Tibial nerve (tissue), 4 donors: ENCODE measurements around the gene LMOD2. TPM values are rescaled to one million over a fixed set of nuclear protein-coding genes. Genes with fewer than 3 reads are reported as not detected.
A peak's percentile ranks its signal among the peaks of the same experiment; 100 is the strongest.

ENCODE experiments used
- DNase-seq, 2 donors: peaks; one replicate each; pipeline ENCODE4 v3.0.0-alpha.2; 2019; ENCODE audit warnings: low spot score in 2 of 2
- H3K27ac ChIP-seq, 4 donors: fragments of 200-600 bp; sonication (generic) in 3 of 4; one replicate each; pipeline ENCODE4 v1.5.1; 2017 to 2019; ENCODE audit warnings: mild to moderate bottlenecking in 1 of 4
- H3K27me3 ChIP-seq, 2 donors: fragments of 200-600 bp; sonication (generic) in 1 of 2; one replicate each; pipeline versions ENCODE4 v1.5.1 to v1.6.0; 2017 to 2019
- H3K36me3 ChIP-seq, 3 donors: fragments of 200-600 bp; sonication (generic); one replicate each; pipeline ENCODE4 v1.5.1; 2018 to 2019
- H3K4me1 ChIP-seq, 4 donors: fragments of 200-600 bp; sonication (generic) in 3 of 4; one replicate each; pipeline ENCODE4 v1.5.1; 2017 to 2019
- H3K4me3 ChIP-seq, 4 donors: fragments of 200-600 bp; sonication (generic) in 3 of 4; one replicate each; pipeline ENCODE4 v1.5.1; 2017 to 2019; ENCODE audit warnings: mild to moderate bottlenecking in 1 of 4, moderate library complexity in 1 of 4
- H3K9me3 ChIP-seq, 4 donors: fragments of 200-600 bp; sonication (generic) in 3 of 4; one replicate each; pipeline ENCODE4 v1.5.1; 2017 to 2019
- EP300 ChIP-seq, 2 donors: sonication (generic); formaldehyde crosslinking; IDR thresholded peaks; one replicate each; pipeline ENCODE4 v1.6.1; 2017; ENCODE audit warnings: antibody characterized with exemption in 2 of 2, mild to moderate bottlenecking in 1 of 2
- POLR2A ChIP-seq, 2 donors: fragments of 450-650 bp; IDR thresholded peaks; one replicate each; pipeline ENCODE4 v1.6.1; 2017; ENCODE audit warnings: antibody characterized with exemption in 2 of 2, mild to moderate bottlenecking in 2 of 2, moderate library complexity in 2 of 2
- WGBS, 2 donors: methylation state at CpG; one replicate each; pipeline ENCODE4 v1.1.5; 2018; 5-methylcytosine and 5-hydroxymethylcytosine counted together
- total RNA-seq, 4 donors: library from RNA; depleted of rRNA; stranded (reverse); fragments of >200 nt; gene quantifications; one replicate each; pipeline ENCODE4 v1.1.0, GENCODE V29; 2016
- TF ChIP-seq, protein P1 (sequence below), 5 experiments: fragments of 200-600 bp in 3 of 5; fragments of 450-650 bp in 2 of 5; sonication (generic) in 3 of 5; IDR thresholded peaks; one replicate each; pipeline ENCODE4 v1.5.1; 2016 to 2019; ENCODE audit warnings: antibody characterized with exemption in 5 of 5, mild to moderate bottlenecking in 3 of 5, moderate library complexity in 2 of 5

The LMOD2 gene
- total RNA-seq, 4 donors from 2014 or later, result not detected

DNA sequence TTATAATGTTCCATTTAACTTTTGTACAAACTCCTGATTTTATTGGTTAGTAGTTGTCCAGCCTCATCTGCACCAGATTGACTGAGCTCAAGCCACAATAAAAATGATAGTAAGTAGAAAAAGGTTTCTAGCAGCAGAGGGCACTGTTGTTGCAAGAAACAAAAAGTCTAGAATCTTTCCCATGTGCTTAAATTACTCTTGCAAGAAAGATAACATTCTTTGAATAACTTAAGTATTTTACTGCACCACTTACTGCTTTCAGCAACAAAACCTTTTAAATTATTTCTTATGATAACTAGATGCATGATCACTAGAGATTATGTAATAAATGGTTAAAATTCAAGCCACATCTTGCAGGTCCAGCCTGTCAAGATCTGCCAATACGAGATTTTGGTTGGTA, 27.0 kb downstream of the LMOD2 start:
- H3K36me3 ChIP-seq, result peaks cover 0 to 36% (median 0%) of the 10 kb centered on the region in 3 donors
- TF ChIP-seq POLR2A (IDR thresholded peaks at IDR 0.05), result no peak
- TF ChIP-seq, protein P1, sequence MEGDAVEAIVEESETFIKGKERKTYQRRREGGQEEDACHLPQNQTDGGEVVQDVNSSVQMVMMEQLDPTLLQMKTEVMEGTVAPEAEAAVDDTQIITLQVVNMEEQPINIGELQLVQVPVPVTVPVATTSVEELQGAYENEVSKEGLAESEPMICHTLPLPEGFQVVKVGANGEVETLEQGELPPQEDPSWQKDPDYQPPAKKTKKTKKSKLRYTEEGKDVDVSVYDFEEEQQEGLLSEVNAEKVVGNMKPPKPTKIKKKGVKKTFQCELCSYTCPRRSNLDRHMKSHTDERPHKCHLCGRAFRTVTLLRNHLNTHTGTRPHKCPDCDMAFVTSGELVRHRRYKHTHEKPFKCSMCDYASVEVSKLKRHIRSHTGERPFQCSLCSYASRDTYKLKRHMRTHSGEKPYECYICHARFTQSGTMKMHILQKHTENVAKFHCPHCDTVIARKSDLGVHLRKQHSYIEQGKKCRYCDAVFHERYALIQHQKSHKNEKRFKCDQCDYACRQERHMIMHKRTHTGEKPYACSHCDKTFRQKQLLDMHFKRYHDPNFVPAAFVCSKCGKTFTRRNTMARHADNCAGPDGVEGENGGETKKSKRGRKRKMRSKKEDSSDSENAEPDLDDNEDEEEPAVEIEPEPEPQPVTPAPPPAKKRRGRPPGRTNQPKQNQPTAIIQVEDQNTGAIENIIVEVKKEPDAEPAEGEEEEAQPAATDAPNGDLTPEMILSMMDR (IDR thresholded peaks at IDR 0.05), result peak; percentile 33 to 60 (median 46)
- no peaks in the 10 kb centered on the region for H3K9me3 ChIP-seq
- WGBS, 2 donors, result 74 to 86% methylated on average over 1 of the region's 1 CpG
- H3K4me3 ChIP-seq, result no peak overlapping the region
- peak in 1 of 2 donors; percentile 59 for DNase-seq
- H3K4me1 ChIP-seq, result peaks cover 0 to 13% (median 0%) of the 10 kb centered on the region in 4 donors
- H3K27ac ChIP-seq, result no peak overlapping the region
- no peaks in the 10 kb centered on the region for H3K27me3 ChIP-seq

GRCh38 chr7:123687161-123687560, 31.5 kb downstream of the LMOD2 start:
- DNase-seq, result no peak
- H3K36me3 ChIP-seq, result peaks cover 0 to 63% (median 0%) of the 10 kb centered on the region in 3 donors
- H3K4me3 ChIP-seq, result no peak overlapping the region
- H3K9me3 ChIP-seq, result no peaks in the 10 kb centered on the region
- H3K27me3 ChIP-seq, result no peaks in the 10 kb centered on the region
- H3K4me1 ChIP-seq, result peaks cover 0 to 10% (median 0%) of the 10 kb centered on the region in 4 donors
- H3K27ac ChIP-seq, result no peak overlapping the region
- TF ChIP-seq EP300 (IDR thresholded peaks at IDR 0.05), result no peak
- TF ChIP-seq, protein P1 (IDR thresholded peaks at IDR 0.05), result no peak
- TF ChIP-seq POLR2A (IDR thresholded peaks at IDR 0.05), result no peak
- 95 to 96% methylated on average over 2 of the region's 2 CpGs for WGBS, 2 donors

DNA sequence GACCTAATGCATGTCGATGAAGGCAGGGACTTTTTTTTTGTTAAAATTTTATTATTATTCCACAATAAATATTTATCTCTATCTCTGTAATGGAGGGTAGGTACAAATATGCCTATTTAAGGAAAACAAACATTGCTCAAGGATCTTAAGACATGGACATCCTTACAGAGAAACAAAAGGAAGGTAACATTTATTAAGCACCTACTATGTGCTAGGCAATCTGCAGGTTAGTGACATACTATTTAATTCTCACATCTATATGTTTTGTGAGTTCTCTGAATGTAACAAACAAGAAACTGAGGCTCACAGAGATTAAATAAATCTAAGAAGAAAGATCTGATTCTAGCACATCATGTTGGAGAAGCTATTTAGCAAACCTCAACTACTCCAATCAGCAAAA, 32.1 kb downstream of the LMOD2 start:
- DNase-seq, result no peak
- WGBS, 2 donors, result 93 to 97% methylated on average over 1 of the region's 1 CpG
- TF ChIP-seq EP300 (IDR thresholded peaks at IDR 0.05) (no peak), POLR2A (IDR thresholded peaks at IDR 0.05) (no peak)
- H3K4me3 ChIP-seq, result no peak overlapping the region
- H3K27me3 ChIP-seq, result no peaks in the 10 kb centered on the region
- H3K9me3 ChIP-seq, result no peaks in the 10 kb centered on the region
- H3K36me3 ChIP-seq, result peaks cover 0 to 68% (median 5%) of the 10 kb centered on the region in 3 donors
- H3K27ac ChIP-seq, result no peak overlapping the region
- peaks cover 0 to 5% (median 0%) of the 10 kb centered on the region in 4 donors for H3K4me1 ChIP-seq

- H3K36me3 ChIP-seq, result peaks cover 0 to 66% (median 5%) of the 10 kb centered on the region in 3 donors
- WGBS, 2 donors, result 80 to 81% methylated on average over 3 of the region's 3 CpGs
Observed at GRCh38 chr7:123689250-123689649, 33.6 kb downstream of the LMOD2 start.

DNA sequence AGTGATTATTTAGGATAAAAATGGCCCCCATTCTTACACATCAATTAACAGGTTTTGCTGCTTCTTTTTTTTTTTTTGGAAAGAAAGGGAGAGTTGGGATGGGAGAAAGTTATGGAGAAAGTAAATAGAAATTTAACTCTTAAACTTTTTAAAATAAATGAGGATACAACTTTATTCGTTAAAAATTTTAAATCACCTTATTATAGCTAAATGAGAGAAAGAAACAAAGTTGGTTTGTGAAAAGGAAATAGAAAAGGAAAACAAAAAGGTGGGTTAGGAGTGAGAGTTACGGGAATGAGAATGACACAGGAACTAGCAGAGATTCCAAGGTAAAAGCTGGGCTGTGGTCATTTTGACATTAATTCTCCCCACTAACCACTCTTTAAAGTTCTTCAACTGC, 34.9 kb downstream of the LMOD2 start:
- Histone ChIP-seq H3K36me3 (peaks cover 0 to 58% (median 5%) of the 10 kb centered on the region in 3 donors), H3K27ac (no peak overlapping the region), H3K9me3 (no peaks in the 10 kb centered on the region), H3K4me1 (peaks cover 0 to 3% (median 0%) of the 10 kb centered on the region in 4 donors), H3K4me3 (no peak overlapping the region), H3K27me3 (no peaks in the 10 kb centered on the region)
- no peak for DNase-seq
- WGBS, 2 donors, result 92 to 97% methylated on average over 2 of the region's 2 CpGs
- TF ChIP-seq, protein P1 (IDR thresholded peaks at IDR 0.05), result no peak
- TF ChIP-seq EP300 (IDR thresholded peaks at IDR 0.05) (no peak), POLR2A (IDR thresholded peaks at IDR 0.05) (no peak)

More at GRCh38 chr7:123689250-123689649, 33.6 kb downstream of the LMOD2 start:
- Histone ChIP-seq H3K9me3 (no peaks in the 10 kb centered on the region), H3K27me3 (no peaks in the 10 kb centered on the region), H3K27ac (no peak overlapping the region), H3K4me1 (no peaks in the 10 kb centered on the region), H3K4me3 (no peak overlapping the region)
- DNase-seq, result no peak
- TF ChIP-seq, protein P1 (IDR thresholded peaks at IDR 0.05), result no peak
- TF ChIP-seq EP300 (IDR thresholded peaks at IDR 0.05) (no peak), POLR2A (IDR thresholded peaks at IDR 0.05) (no peak)
